Measurements from ENCODE around the gene EDDM13. TPM values are rescaled to one million over a fixed set of nuclear protein-coding genes. Genes with fewer than 3 reads are reported as not detected.
A peak's percentile ranks its signal among the peaks of the same experiment; 100 is the strongest.

Gene EDDM13
- total and polyA plus RNA-seq, 9 donors = 0.28 TPM; not detected in 8

- H3K4me3 ChIP-seq = no peak overlapping the region
- H3K36me3 ChIP-seq = no peaks in the 10 kb centered on the region
- DNase-seq = no peak
- 73 to 87% (median 80%) methylated on average over 4 of the region's 4 CpGs for WGBS, 3 donors
- intact Hi-C loops (cut with DNase I) = no loop called here
- no peaks in the 10 kb centered on the region for H3K9me3 ChIP-seq
- TF ChIP-seq, protein P1, sequence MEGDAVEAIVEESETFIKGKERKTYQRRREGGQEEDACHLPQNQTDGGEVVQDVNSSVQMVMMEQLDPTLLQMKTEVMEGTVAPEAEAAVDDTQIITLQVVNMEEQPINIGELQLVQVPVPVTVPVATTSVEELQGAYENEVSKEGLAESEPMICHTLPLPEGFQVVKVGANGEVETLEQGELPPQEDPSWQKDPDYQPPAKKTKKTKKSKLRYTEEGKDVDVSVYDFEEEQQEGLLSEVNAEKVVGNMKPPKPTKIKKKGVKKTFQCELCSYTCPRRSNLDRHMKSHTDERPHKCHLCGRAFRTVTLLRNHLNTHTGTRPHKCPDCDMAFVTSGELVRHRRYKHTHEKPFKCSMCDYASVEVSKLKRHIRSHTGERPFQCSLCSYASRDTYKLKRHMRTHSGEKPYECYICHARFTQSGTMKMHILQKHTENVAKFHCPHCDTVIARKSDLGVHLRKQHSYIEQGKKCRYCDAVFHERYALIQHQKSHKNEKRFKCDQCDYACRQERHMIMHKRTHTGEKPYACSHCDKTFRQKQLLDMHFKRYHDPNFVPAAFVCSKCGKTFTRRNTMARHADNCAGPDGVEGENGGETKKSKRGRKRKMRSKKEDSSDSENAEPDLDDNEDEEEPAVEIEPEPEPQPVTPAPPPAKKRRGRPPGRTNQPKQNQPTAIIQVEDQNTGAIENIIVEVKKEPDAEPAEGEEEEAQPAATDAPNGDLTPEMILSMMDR (IDR thresholded peaks at IDR 0.05) = no peak
- no peak for TF ChIP-seq POLR2A (IDR thresholded peaks at IDR 0.05)
- no peak for TF ChIP-seq EP300 (IDR thresholded peaks at IDR 0.05)
- peaks cover 7% of the 10 kb centered on the region for H3K4me1 ChIP-seq (ENCODE audit: insufficient read depth)
- no peak overlapping the region for H3K27ac ChIP-seq
- H3K27me3 ChIP-seq = no peaks in the 10 kb centered on the region
These were observed 39.8 kb downstream of the EDDM13 start for GRCh38 chr19:56312342-56312741.

DNA sequence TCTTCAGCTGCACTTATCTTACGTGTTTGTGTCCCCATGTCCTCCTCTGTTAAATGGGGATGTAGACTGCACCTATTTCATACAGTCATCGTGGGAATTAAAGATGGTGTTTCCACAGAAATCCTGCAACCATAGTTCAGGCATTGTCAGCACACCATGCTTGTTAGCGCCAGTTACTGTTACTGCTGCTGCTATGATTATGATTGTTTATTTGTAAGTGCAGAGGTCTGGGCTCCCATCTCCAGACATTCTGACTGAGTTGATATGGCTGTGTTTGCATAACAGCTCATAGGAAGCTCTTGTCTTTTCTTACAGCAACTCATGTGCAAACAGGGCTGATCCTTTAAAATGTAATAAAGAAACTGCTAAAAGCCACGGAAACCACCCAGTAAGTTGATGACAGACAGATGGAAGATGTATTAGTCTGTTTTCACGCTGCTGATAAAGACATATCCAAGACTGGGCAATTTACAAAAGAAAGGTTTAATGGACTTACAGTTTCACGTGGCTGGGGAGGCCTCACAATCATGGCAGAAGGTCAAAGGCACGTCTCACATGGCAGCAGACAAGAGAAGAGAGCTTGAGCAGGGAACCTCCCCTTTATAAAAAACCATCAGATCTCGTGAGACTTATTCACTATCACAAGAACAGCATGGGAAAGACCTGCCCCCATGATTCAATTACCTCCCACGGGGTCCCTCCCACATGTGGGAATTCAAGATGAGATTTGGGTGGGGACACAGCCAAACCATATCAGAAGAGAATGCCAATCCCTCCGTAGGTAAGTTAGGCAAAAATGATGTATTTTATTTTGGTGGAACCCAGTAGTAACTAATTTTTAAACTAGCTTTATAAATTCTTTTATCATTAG is 40.5 kb downstream of the EDDM13 start:
- Histone ChIP-seq H3K36me3 (no peaks in the 10 kb centered on the region), H3K27me3 (no peaks in the 10 kb centered on the region), H3K4me3 (no peak overlapping the region), H3K9me3 (no peaks in the 10 kb centered on the region), H3K27ac (no peak overlapping the region), H3K4me1 (ENCODE audit: insufficient read depth) (peaks cover 7% of the 10 kb centered on the region)
- no peak for DNase-seq
- WGBS, 3 donors = 63 to 69% (median 67%) methylated on average over 10 of the region's 10 CpGs
- TF ChIP-seq POLR2A (IDR thresholded peaks at IDR 0.05) (no peak), EP300 (IDR thresholded peaks at IDR 0.05) (no peak)
- TF ChIP-seq, protein P1 (IDR thresholded peaks at IDR 0.05) = no peak
- intact Hi-C loops (cut with DNase I) = no loop called here

DNA sequence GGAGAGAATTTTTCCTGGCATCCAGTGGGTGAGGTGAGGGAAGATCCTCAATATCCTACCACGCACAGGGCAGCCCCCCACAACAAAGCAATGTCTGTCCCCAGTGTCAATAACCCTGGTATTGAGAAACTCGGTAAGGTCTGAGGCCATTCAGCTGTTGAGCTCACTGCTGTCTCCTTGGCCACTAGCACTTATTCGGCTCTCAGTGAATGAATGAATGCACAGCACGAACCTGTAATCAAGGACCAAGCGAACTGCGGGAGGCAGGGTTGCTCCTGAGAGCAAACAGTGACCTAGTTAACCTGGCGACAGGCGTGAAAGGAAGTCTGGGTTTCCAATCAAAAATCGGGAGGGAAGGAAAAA is 41.5 kb downstream of the EDDM13 start:
- WGBS, 3 donors = 0 to 1% (median 1%) methylated on average over 9 of the region's 9 CpGs
- peak overlapping the region; percentile 95 to 97 for H3K27ac ChIP-seq

DNA sequence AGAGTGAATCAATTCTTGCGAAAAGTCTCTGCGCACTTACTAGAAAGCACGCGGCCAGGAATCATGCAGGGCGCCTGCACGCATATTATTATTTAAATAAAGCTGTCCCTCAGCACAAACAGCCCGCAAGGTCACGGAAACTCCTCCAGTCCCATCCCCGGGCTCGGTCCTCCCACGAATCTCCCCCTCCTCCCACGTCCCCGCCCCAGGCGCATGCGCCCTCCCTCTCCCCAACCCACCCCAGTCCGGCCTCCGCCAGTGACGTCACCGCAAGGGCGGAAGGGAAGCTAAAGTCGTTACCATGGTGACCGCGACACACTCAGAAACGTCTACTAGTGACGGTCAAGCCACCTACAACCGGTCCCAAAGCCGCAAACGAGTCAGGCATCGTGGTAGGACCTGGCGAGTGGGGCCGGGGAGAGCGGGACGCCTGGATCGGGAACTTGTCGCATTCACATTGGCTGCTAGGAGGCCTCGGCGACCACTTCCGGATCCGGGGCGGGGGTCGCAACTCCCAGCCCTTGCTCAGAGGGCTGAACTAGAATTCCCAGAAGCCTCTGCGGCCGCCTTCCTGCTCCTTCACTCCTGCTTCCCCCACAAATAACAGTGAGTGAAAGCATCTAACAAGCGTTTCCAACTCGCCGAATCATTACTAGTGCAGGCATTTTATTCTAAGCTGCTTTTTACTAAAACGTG is 42.0 kb downstream of the EDDM13 start, which contains the start of gene ZSCAN5A:
Gene ZSCAN5A, minus strand, starts transcription at position 459 of the 696 bp plus-strand sequence. CDS start 89,793 bp downstream, outside the sequence.
- Histone ChIP-seq H3K27ac (peak within 1 kb of the TSS; percentile 95 to 97), H3K4me3 (peak within 1 kb of the TSS; percentile 70), H3K36me3 (no peaks in the 10 kb centered on the region), H3K9me3 (no peaks in the 10 kb centered on the region), H3K4me1 (ENCODE audit: insufficient read depth) (peaks cover 7% of the 10 kb centered on the region), H3K27me3 (no peaks in the 10 kb centered on the region)
- intact Hi-C loops (cut with DNase I) = no loop called here
- TF ChIP-seq EP300 (IDR thresholded peaks at IDR 0.05) (peak; percentile 30), POLR2A (IDR thresholded peaks at IDR 0.05) (peak; percentile 70)
- TF ChIP-seq, protein P1 (IDR thresholded peaks at IDR 0.05) = no peak
- WGBS, 3 donors = 0% methylated on average over 41 to 47 of the region's 47 CpGs
- DNase-seq = peak; percentile 98 to 100 (median 98)

More for the DNA sequence above, 41.5 kb downstream of the EDDM13 start:
- Histone ChIP-seq H3K36me3 (no peaks in the 10 kb centered on the region), H3K9me3 (no peaks in the 10 kb centered on the region), H3K27me3 (no peaks in the 10 kb centered on the region), H3K4me1 (ENCODE audit: insufficient read depth) (peaks cover 7% of the 10 kb centered on the region), H3K4me3 (peak overlapping the region; percentile 70)
- intact Hi-C loops (cut with DNase I) = no loop called here
- TF ChIP-seq, protein P1 (IDR thresholded peaks at IDR 0.05) = no peak
- TF ChIP-seq POLR2A (IDR thresholded peaks at IDR 0.05) = no peak
- no peak for TF ChIP-seq EP300 (IDR thresholded peaks at IDR 0.05)
- DNase-seq = no peak

Measured in ovary (tissue), 9 donors.